HG03342 (cell line): ENCODE results near the gene TP53AIP1.
A peak's percentile ranks its signal among the peaks of the same experiment; 100 is the strongest.

Experiments
- ATAC-seq: cut with Tn5 transposase; IDR thresholded peaks from one replicate; pipeline ENCODE4 v1.9.1; 2021; ENCODE audit warnings: mild to moderate bottlenecking, moderate library complexity; ENCODE audit not compliant: unreplicated experiment

TP53AIP1 gene, protein sequence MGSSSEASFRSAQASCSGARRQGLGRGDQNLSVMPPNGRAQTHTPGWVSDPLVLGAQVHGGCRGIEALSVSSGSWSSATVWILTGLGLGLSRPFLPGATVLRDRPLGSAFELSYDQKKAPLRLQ

DNA sequence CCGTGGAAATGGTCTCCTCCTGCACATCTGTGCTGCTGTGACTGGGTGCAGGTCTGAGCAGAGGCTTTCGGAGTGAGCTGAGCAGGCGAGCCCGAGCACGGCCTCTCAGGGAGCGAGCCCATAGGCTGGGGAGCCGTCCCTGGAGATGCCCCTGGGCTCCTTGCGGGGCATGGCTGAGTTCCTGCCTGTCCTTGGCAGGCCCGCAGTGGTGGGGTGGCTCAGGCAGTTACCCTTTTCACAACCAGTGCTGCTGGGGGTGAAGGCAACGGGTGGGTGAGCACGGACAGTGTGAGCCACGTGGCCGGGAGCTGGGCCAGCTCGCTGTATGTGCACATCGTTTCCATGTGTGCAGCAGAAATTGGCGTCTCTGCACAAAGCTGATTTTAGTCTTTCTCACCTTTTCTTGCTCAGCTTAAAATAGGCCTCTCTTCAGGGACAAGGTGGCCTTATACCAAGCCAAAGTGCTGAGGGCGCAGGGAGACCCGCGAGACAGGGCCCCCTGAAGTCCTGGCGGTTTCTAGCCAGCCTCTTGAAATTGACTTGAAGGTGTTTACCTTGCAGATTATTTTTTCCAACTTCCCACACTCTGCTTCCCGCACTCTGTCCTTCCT lies at the start of gene TP53AIP1:
Gene TP53AIP1 (minus strand): TSS at position 55 of the 611 bp plus-strand sequence. CDS start 5,053 bp downstream, outside the sequence.
- ATAC-seq = no peak

GRCh38 chr11:128988242-128988970 lies 45.7 kb upstream of the TP53AIP1 start:
- ATAC-seq = no peak

DNA sequence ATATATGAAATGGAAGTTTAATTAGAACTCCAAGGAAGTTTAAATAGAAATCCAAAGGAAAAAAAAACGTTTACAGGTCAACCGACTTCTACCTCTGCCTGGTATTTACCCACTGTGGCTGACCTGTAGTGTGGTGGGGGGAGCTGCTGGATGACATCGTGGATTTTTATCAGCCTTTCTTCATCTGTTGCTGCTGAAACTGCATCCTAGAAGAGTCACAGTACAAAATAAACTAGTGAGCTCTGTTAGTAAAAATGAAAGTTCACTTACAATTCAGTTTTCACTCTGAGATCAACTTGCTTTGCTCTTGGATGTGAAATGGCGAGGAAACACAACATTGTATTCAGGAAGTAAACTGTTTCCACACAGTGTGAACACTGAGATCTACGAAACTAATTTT lies 43.2 kb upstream of the TP53AIP1 start:
- no peak for ATAC-seq

DNA sequence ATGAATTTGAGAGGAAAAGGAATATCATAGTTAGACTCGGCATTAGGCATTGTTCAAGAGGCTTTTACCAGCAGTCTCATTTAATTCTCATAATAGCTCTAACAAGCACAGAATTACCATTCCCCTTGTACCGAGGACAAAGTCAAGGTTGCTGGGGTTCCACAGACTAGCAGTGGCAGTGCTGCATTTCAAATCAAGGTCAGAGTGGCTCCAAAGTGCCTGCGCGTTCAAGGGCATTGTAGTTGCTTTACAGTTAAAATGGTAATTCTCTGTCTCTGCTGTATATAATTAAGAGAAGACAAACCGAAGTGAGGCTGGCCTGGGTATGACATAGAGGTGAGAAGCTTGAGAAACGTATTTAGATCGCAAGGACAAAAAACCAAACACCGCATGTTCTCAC lies 40.4 kb upstream of the TP53AIP1 start:
- ATAC-seq = no peak

- no peak for ATAC-seq
Measured at GRCh38 chr11:128981254-128981653, 38.6 kb upstream of the TP53AIP1 start.

GRCh38 chr11:128970598-128971190 lies 28.0 kb upstream of the TP53AIP1 start:
- ATAC-seq = no peak

DNA sequence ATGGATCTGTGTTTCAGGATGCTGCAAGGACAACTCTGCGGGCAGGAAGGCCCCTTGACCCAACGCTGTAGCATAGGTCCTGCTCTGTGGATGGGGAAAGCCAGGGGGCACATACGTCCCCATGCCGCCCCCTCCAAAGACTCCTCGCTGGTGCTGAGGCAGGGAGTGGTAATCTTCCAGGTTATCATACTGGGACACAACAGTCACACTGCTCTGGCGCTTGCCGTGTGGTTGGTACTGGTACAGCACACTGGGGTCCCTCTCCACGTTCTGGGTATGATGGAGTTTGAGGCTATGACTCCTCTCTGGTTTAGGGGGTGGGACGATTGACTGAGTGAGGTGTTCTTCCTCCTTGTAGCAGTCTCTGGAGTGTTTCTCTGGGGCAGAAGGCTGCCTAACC lies 26.2 kb upstream of the TP53AIP1 start:
- ATAC-seq = no peak

DNA sequence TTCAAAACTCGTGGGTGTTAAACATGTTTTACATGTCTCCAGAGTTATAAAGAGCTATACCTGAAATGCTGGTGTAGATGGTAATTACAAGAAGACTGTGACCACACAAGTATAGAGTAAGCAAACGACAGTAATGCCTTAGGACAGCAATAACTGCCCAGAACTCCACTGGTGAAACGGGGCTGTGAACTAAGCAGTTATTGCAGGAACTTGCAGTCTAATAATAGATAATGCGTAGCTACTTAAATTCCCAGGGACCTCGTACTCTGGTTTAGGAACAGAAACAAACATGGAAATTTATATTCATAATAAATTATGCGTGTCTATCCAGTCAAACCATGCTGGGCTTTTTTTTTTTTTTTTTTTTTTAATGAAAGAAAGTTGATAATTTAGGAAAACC lies 24.9 kb upstream of the TP53AIP1 start:
- no peak for ATAC-seq

DNA sequence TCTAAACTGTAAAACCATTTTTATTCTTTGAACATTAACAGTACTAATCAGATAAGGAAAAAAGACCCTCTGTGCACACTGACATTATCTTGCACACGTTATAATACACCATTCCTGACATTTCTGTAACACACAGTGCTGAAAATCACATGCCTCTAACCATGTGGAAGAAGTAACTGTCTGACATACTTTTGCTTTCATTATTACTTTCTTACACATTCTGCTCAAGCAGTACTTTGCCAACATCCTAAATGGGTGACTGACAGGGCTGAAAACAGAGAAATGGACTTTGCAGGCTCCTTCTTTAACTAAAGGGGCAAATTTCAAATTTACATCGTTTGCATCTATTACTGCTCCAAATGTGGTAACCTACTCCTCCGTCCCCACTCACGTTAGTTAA lies 22.8 kb upstream of the TP53AIP1 start:
- peak; percentile 96 for ATAC-seq

- no peak for ATAC-seq
Measured at GRCh38 chr11:128964463-128964930, 21.8 kb upstream of the TP53AIP1 start.

DNA sequence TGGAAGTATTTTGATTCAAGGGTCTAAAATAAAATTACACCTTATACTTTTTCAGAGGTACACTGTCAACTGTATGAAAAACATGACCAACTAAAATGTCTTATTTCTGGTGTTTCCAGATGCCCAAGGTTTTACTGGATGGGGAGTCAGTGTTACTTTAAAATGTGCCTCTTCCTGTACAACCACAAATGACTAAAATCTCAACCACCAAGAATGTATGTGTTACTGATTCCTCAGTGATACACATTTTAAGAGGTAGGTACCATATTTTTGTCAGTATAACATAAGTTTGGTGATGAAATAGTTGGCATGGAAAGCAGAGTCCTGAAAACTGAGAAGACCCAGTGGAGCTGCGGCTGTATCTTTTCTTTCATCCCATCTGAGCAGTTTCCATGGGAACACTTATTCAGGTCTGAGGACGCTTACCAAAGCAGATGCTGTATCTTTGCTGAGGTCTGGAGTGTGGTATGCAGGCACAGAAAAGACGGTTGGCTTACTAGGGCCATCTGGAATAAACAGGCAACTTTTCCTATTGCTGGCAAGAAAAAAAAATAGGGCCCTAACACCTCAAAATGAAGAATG lies 21.2 kb upstream of the TP53AIP1 start:
- no peak for ATAC-seq

- no peak for ATAC-seq
Measured at GRCh38 chr11:128962896-128963295, 20.2 kb upstream of the TP53AIP1 start.

DNA sequence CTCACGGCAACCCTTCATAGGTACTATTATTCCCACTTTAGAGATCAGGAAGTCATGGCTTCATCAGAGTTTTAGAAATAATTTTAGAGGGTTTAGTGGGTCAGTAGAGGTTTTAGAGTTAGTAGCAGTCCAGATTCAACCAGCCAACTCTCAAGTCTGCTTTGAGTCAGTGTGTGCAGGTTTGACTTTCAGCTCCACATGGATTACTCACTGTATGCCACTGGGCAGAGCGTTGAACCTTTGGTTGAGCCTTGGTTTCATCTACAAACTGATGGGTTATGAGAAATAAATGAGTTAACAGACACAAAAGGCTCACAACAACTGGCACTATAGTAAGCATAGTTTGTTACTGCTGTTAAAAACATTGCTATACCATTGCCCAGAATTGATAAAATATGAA lies 19.0 kb upstream of the TP53AIP1 start:
- no peak for ATAC-seq

DNA sequence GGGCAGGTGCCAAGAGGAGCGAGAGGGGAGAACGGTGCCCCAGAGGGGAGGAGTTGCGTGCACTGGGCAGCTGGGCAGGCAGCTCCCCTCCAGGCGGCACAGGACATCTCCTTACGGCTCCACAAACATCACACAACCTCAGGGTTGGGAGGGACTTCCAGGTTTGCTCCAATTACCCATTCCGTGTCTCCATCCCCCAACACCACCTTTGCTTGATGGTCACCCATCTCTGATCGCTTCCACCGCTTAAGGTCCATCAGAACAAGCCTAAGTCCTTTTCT lies 14.5 kb upstream of the TP53AIP1 start:
- ATAC-seq = no peak

- peak; percentile 75 for ATAC-seq
Measured at GRCh38 chr11:128956401-128957201, 13.9 kb upstream of the TP53AIP1 start.

- ATAC-seq = no peak
Measured at GRCh38 chr11:128955636-128956035, 13.0 kb upstream of the TP53AIP1 start.

DNA sequence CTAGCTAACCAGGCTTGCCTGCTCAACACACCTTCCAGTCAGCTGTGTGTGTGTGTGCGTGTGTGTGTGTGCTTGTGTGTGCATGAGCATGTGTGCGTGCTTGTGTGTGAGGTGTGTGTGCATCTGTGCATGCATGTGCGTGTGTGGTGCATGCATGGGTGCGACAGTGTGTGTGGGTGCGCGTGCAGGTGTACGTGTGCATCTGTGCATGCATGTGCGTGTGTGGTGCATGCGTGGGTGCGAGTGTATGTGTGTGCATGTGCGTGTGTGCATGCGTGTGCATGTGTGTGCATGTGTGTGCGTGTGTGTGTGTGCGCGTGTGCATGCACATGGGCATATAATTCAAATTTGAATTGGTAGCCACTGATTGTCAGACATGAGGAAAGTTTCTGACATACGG lies 10.5 kb upstream of the TP53AIP1 start:
- ATAC-seq = no peak

- no peak for ATAC-seq
Measured at GRCh38 chr11:128949791-128950454, 7.3 kb upstream of the TP53AIP1 start.

GRCh38 chr11:128948583-128948982 lies 5.9 kb upstream of the TP53AIP1 start:
- no peak for ATAC-seq

DNA sequence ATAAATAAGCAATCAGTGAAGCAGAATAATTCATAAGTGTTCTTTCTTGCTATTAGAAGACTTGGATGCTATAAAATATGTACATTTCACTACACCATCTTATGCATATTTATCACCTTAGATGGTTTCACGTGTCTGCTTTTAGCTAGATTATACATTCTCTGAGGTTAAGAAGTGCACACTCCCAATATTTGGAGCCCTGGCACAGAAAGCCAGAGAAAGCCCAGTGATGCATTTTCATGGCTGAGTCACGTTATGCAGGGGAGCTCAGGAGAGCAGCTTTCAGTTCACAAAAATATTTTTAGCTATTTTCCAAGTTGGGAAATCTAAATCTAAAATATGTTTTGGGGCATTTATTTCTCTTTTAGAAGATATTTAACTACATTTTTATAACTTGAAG lies 5.1 kb upstream of the TP53AIP1 start:
- no peak for ATAC-seq
